ENCODE results near the gene LRP2.

LRP2 gene

DNA sequence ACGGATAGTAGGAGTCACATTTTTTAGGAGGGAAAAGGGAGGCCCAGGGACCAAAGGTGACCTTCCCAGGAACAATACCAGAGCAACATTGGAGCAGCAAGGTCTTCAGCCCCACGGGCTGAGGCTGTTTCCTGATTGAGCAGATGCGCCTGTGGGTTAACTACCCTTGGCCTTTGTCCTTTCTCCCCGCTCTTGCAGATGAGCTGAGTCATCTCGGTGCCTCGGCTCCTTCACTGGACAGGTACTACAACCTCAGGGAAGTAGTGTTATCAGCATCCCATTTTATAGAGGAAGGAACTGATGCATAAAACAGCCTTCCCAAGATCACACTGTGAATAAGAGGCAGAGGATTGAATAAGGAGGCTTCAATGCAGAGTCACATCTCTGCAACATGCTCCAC is 249.5 kb downstream of the LRP2 start:
- H3K9me3 ChIP-seq (ENCODE audit: control insufficient read depth, insufficient read depth, low read depth, low read length), result no peaks in the 10 kb centered on the region
- TF ChIP-seq ZNF544 (tag by site-specific recombination; IDR thresholded peaks at IDR 0.05) (no peak), ZSCAN23 (tag by site-specific recombination; IDR thresholded peaks at IDR 0.05) (no peak), ZNF350 (tag by site-specific recombination; IDR thresholded peaks at IDR 0.05) (no peak), ZNF23 (tag by site-specific recombination; IDR thresholded peaks at IDR 0.05; ENCODE audit: borderline replicate concordance) (no peak), ZNF529 (tag by site-specific recombination; IDR thresholded peaks at IDR 0.05; ENCODE audit: insufficient replicate concordance) (no peak), ZNF404 (tag by site-specific recombination; IDR thresholded peaks at IDR 0.05) (no peak), ZNF266 (tag by site-specific recombination; IDR thresholded peaks at IDR 0.05; ENCODE audit: low read depth) (no peak), ZNF239 (tag by site-specific recombination; IDR thresholded peaks at IDR 0.05) (no peak), ZNF530 (tag by site-specific recombination; IDR thresholded peaks at IDR 0.05; ENCODE audit: low read depth) (no peak), ZBTB8A (tag by site-specific recombination; IDR thresholded peaks at IDR 0.05) (no peak), TCF7L2 (IDR thresholded peaks at IDR 0.05; ENCODE audit: borderline replicate concordance, low read depth, low read length) (no peak), ZNF394 (tag by site-specific recombination; IDR thresholded peaks at IDR 0.05; ENCODE audit: borderline replicate concordance) (no peak), BCL11B (tag by site-specific recombination; IDR thresholded peaks at IDR 0.05; ENCODE audit: low read depth) (no peak), ZNF292 (tag by site-specific recombination; IDR thresholded peaks at IDR 0.05; ENCODE audit: borderline replicate concordance, low read depth) (no peak), ZNF433 (tag by site-specific recombination; IDR thresholded peaks at IDR 0.05; ENCODE audit: low read depth) (no peak), ZNF76 (tag by site-specific recombination; IDR thresholded peaks at IDR 0.05; ENCODE audit: borderline replicate concordance, low read depth) (no peak)
- TF ChIP-seq, protein P1, sequence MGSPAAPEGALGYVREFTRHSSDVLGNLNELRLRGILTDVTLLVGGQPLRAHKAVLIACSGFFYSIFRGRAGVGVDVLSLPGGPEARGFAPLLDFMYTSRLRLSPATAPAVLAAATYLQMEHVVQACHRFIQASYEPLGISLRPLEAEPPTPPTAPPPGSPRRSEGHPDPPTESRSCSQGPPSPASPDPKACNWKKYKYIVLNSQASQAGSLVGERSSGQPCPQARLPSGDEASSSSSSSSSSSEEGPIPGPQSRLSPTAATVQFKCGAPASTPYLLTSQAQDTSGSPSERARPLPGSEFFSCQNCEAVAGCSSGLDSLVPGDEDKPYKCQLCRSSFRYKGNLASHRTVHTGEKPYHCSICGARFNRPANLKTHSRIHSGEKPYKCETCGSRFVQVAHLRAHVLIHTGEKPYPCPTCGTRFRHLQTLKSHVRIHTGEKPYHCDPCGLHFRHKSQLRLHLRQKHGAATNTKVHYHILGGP (tag by site-specific recombination; IDR thresholded peaks at IDR 0.05), result no peak
- TF ChIP-seq, protein P2, sequence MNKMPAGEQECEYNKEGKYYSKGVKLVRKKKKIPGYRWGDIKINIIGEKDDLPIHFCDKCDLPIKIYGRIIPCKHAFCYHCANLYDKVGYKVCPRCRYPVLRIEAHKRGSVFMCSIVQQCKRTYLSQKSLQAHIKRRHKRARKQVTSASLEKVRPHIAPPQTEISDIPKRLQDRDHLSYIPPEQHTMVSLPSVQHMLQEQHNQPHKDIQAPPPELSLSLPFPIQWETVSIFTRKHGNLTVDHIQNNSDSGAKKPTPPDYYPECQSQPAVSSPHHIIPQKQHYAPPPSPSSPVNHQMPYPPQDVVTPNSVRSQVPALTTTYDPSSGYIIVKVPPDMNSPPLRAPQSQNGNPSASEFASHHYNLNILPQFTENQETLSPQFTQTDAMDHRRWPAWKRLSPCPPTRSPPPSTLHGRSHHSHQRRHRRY (tag by site-specific recombination; IDR thresholded peaks at IDR 0.05), result no peak
- TF ChIP-seq, protein P3, sequence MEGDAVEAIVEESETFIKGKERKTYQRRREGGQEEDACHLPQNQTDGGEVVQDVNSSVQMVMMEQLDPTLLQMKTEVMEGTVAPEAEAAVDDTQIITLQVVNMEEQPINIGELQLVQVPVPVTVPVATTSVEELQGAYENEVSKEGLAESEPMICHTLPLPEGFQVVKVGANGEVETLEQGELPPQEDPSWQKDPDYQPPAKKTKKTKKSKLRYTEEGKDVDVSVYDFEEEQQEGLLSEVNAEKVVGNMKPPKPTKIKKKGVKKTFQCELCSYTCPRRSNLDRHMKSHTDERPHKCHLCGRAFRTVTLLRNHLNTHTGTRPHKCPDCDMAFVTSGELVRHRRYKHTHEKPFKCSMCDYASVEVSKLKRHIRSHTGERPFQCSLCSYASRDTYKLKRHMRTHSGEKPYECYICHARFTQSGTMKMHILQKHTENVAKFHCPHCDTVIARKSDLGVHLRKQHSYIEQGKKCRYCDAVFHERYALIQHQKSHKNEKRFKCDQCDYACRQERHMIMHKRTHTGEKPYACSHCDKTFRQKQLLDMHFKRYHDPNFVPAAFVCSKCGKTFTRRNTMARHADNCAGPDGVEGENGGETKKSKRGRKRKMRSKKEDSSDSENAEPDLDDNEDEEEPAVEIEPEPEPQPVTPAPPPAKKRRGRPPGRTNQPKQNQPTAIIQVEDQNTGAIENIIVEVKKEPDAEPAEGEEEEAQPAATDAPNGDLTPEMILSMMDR (tag by site-specific recombination; IDR thresholded peaks at IDR 0.05), result no peak

DNA sequence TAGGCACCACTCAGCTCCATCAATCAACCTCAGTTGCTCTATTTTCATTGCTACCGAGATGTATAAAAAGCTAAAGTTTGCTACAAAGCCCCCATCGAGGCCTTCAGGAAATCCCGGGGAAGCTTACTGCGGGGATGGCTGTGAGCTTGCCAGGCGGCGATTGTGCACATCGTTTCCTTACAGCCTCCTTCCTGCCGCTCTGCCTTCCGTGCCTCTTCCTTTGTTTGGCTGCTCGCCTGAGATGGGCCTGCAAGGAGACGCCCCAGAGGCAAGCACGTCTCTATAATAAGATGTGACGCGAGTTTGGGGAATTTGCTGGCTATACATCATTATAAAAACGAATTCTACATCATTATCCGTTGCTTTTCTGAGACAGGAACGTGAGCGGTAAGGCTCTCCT is 251.4 kb downstream of the LRP2 start:
- CTCF ChIA-PET, result interaction anchor here (0.5 to 6.7 kb wide), 15 partner anchors 11 to 783 kb away, joined by 3 to 67 read pairs (median 7); no protein-coding TSS in a partner anchor
- Histone ChIP-seq H3K27ac (ENCODE audit: extremely low read depth, low read depth, low read length) (no peak overlapping the region), H3K9me3 (ENCODE audit: control insufficient read depth, insufficient read depth, low read depth, low read length) (no peaks in the 10 kb centered on the region), H3K36me3 (ENCODE audit: control insufficient read depth in 2 of 2, insufficient read depth in 1 of 2, low read length in 2 of 2) (no peaks in the 10 kb centered on the region), H3K4me3 (ENCODE audit: low read depth, low read length) (no peak overlapping the region), H3K4me1 (ENCODE audit: control insufficient read depth, insufficient read depth, low read length) (no peaks in the 10 kb centered on the region)
- POLR2A ChIA-PET, result no interaction called here
- TF ChIP-seq ZNF555 (tag by site-specific recombination; conservative IDR thresholded peaks at IDR 0.05), result no peak
- TF ChIP-seq, protein P4, sequence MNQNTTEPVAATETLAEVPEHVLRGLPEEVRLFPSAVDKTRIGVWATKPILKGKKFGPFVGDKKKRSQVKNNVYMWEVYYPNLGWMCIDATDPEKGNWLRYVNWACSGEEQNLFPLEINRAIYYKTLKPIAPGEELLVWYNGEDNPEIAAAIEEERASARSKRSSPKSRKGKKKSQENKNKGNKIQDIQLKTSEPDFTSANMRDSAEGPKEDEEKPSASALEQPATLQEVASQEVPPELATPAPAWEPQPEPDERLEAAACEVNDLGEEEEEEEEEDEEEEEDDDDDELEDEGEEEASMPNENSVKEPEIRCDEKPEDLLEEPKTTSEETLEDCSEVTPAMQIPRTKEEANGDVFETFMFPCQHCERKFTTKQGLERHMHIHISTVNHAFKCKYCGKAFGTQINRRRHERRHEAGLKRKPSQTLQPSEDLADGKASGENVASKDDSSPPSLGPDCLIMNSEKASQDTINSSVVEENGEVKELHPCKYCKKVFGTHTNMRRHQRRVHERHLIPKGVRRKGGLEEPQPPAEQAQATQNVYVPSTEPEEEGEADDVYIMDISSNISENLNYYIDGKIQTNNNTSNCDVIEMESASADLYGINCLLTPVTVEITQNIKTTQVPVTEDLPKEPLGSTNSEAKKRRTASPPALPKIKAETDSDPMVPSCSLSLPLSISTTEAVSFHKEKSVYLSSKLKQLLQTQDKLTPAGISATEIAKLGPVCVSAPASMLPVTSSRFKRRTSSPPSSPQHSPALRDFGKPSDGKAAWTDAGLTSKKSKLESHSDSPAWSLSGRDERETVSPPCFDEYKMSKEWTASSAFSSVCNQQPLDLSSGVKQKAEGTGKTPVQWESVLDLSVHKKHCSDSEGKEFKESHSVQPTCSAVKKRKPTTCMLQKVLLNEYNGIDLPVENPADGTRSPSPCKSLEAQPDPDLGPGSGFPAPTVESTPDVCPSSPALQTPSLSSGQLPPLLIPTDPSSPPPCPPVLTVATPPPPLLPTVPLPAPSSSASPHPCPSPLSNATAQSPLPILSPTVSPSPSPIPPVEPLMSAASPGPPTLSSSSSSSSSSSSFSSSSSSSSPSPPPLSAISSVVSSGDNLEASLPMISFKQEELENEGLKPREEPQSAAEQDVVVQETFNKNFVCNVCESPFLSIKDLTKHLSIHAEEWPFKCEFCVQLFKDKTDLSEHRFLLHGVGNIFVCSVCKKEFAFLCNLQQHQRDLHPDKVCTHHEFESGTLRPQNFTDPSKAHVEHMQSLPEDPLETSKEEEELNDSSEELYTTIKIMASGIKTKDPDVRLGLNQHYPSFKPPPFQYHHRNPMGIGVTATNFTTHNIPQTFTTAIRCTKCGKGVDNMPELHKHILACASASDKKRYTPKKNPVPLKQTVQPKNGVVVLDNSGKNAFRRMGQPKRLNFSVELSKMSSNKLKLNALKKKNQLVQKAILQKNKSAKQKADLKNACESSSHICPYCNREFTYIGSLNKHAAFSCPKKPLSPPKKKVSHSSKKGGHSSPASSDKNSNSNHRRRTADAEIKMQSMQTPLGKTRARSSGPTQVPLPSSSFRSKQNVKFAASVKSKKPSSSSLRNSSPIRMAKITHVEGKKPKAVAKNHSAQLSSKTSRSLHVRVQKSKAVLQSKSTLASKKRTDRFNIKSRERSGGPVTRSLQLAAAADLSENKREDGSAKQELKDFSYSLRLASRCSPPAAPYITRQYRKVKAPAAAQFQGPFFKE (tag by site-specific recombination; IDR thresholded peaks at IDR 0.05; ENCODE audit: borderline replicate concordance), result no peak
- no peak for TF ChIP-seq ZNF658 (tag by site-specific recombination; IDR thresholded peaks at IDR 0.05)
- TF ChIP-seq ZNF146 (tag by site-specific recombination; IDR thresholded peaks at IDR 0.05), result no peak
- TF ChIP-seq, protein P5, sequence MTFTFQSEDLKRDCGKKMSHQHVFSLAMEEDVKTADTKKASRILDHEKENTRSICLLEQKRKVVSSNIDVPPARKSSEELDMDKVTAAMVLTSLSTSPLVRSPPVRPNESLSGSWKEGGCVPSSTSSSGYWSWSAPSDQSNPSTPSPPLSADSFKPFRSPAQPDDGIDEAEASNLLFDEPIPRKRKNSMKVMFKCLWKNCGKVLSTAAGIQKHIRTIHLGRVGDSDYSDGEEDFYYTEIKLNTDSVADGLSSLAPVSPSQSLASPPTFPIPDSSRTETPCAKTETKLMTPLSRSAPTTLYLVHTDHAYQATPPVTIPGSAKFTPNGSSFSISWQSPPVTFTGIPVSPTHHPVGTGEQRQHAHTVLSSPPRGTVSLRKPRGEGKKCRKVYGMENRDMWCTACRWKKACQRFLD (tag by site-specific recombination; IDR thresholded peaks at IDR 0.05), result no peak
- no peak for TF ChIP-seq SETDB1 (IDR thresholded peaks at IDR 0.05; ENCODE audit: insufficient read length, low read length)

More for the DNA sequence above, 249.5 kb downstream of the LRP2 start:
- no peak overlapping the region for H3K27ac ChIP-seq (ENCODE audit: extremely low read depth, low read depth, low read length)
- no peaks in the 10 kb centered on the region for H3K36me3 ChIP-seq (ENCODE audit: control insufficient read depth in 2 of 2, insufficient read depth in 1 of 2, low read length in 2 of 2)
- H3K4me1 ChIP-seq (ENCODE audit: control insufficient read depth, insufficient read depth, low read length), result no peaks in the 10 kb centered on the region
- ChIA-PET POLR2A (no interaction called here), CTCF (interaction anchor here (0.7 to 6.7 kb wide), 4 partner anchors 109 to 1124 kb away, joined by 3 to 67 read pairs (median 4); no protein-coding TSS in a partner anchor)
- H3K4me3 ChIP-seq (ENCODE audit: low read depth, low read length), result no peak overlapping the region

Measured in HEK293 (cell line).